Smooth muscle cell (in vitro differentiated cells): ENCODE measurements around the gene RASL11B. TPM values are rescaled to one million over a fixed set of nuclear protein-coding genes. Genes with fewer than 3 reads are reported as not detected.
A peak's percentile ranks its signal among the peaks of the same experiment; 100 is the strongest.

ENCODE experiments used
- DNase-seq: peaks from one replicate; lab custom pipeline; 2025; ENCODE audit not compliant: unreplicated experiment; lab: John Stamatoyannopoulos, UW
- H2AFZ ChIP-seq: fragments of 200-600 bp; sonication (generic); 2 replicates; pipeline ENCODE4 v1.6.0; 2016; ENCODE audit warnings: antibody characterized with exemption, low read depth, mild to moderate bottlenecking
- H3F3A ChIP-seq: fragments of 200-600 bp; sonication (generic); 2 replicates; pipeline ENCODE4 v1.6.0; 2017; ENCODE audit warnings: antibody characterized with exemption, low read depth
- H3K27ac ChIP-seq: fragments of 200-600 bp; sonication (generic); 2 replicates; pipeline ENCODE4 v1.5.1; 2016; ENCODE audit warnings: low read depth, mild to moderate bottlenecking
- H3K27me3 ChIP-seq: fragments of 200-600 bp; sonication (generic); 2 replicates; pipeline ENCODE4 v1.6.1; 2016; ENCODE audit warnings: low read depth, mild to moderate bottlenecking
- H3K36me3 ChIP-seq: fragments of 200-600 bp; sonication (generic); 2 replicates; pipeline ENCODE4 v1.5.1; 2016; ENCODE audit warnings: low read depth
- H3K4me1 ChIP-seq: fragments of 200-600 bp; sonication (generic); 2 replicates; pipeline ENCODE4 v1.5.1; 2016; ENCODE audit warnings: low read depth
- H3K4me2 ChIP-seq: fragments of 200-600 bp; sonication (generic); 2 replicates; pipeline ENCODE4 v1.6.0; 2016; ENCODE audit warnings: mild to moderate bottlenecking
- H3K4me3 ChIP-seq: fragments of 200-600 bp; sonication (generic); 2 replicates; pipeline ENCODE4 v1.5.1; 2016; ENCODE audit warnings: mild to moderate bottlenecking
- H3K79me2 ChIP-seq: fragments of 200-600 bp; sonication (generic); 2 replicates; pipeline ENCODE4 v1.6.0; 2016; ENCODE audit warnings: low read depth, mild to moderate bottlenecking
- H3K9ac ChIP-seq: fragments of 200-600 bp; sonication (generic); 2 replicates; pipeline ENCODE4 v1.6.0; 2016; ENCODE audit warnings: low read depth
- H3K9me3 ChIP-seq: fragments of 200-600 bp; sonication (generic); replicated peaks from 2 replicates; pipeline ENCODE4 v1.5.1; 2016; ENCODE audit warnings: low read depth
- H4K20me1 ChIP-seq: fragments of 200-600 bp; sonication (generic); 2 replicates; pipeline ENCODE4 v1.6.0; 2016; ENCODE audit warnings: low read depth
- CTCF ChIP-seq: fragments of 200-600 bp; sonication (generic); IDR thresholded peaks from 2 replicates; pipeline ENCODE4 v1.5.1; 2017; ENCODE audit warnings: borderline replicate concordance, mild to moderate bottlenecking, antibody characterized with exemption; ENCODE audit not compliant: insufficient read depth, poor library complexity, severe bottlenecking
- WGBS: methylation state at CpG from one replicate; pipeline ENCODE4 v1.1.7; 2016; ENCODE audit warnings: low lambda C conversion rate; 5-methylcytosine and 5-hydroxymethylcytosine counted together
- polyA plus RNA-seq: library from polyadenylated mRNA; unstranded; fragments of >200 nt; fragmentation: Nextera tagmentation; extraction: Ambion mirVana; gene quantifications from 2 replicates; pipeline ENCODE4 v1.2.1, GENCODE V29; 2016
- total RNA-seq: library from RNA; depleted of rRNA; stranded (reverse); fragments of >200 nt; gene quantifications from 2 replicates; pipeline ENCODE4 v1.2.3, GENCODE V29; 2014

Gene RASL11B
- total and polyA plus RNA-seq, 2 experiments from 2014 or later: 42.9 to 59.6 TPM

DNA sequence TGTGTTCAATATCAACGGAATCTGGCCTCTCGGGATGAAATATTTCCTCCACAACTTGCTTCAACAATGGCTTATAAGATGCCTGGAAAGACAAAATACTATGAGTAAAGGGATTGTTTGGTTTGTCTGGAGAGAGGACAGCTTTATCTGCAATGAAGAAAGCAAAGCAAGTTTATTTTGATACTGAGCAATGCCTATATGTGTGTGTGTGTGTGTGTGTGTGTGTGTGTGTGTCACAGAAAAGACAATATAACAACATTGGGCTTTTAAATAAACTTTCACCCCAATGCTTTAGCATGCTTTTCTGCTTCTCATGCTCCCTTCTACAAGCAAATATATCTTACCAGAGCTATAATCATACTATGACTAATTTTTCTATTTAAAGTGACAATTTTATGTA lies 45.4 kb downstream of the RASL11B start:
- no peak overlapping the region for H3K4me2 ChIP-seq
- H4K20me1 ChIP-seq: no peaks in the 10 kb centered on the region
- WGBS: 92% methylated on average over 2 of the region's 2 CpGs
- no peaks in the 10 kb centered on the region for H3F3A ChIP-seq
- no peak for DNase-seq
- no peaks in the 10 kb centered on the region for H3K36me3 ChIP-seq
- H3K4me1 ChIP-seq: no peaks in the 10 kb centered on the region
- H2AFZ ChIP-seq: no peak overlapping the region
- H3K79me2 ChIP-seq: no peaks in the 10 kb centered on the region
- H3K27ac ChIP-seq: no peak overlapping the region
- no peak overlapping the region for H3K9ac ChIP-seq
- no peak overlapping the region for H3K4me3 ChIP-seq
- H3K9me3 ChIP-seq: no peaks in the 10 kb centered on the region
- TF ChIP-seq CTCF: no peak
- H3K27me3 ChIP-seq: no peaks in the 10 kb centered on the region

- Histone ChIP-seq H3K9me3 (no peaks in the 10 kb centered on the region), H3K36me3 (no peaks in the 10 kb centered on the region), H3K79me2 (no peaks in the 10 kb centered on the region), H3K4me2 (no peak overlapping the region), H3K27ac (no peak overlapping the region), H3K9ac (no peak overlapping the region), H3K27me3 (no peaks in the 10 kb centered on the region), H3K4me1 (peaks cover 5% of the 10 kb centered on the region), H3F3A (no peaks in the 10 kb centered on the region), H2AFZ (no peak overlapping the region), H3K4me3 (no peak overlapping the region), H4K20me1 (no peaks in the 10 kb centered on the region)
- DNase-seq: no peak
- no peak for TF ChIP-seq CTCF
Observed at GRCh38 chr4:52910115-52910514, 48.0 kb downstream of the RASL11B start.

DNA sequence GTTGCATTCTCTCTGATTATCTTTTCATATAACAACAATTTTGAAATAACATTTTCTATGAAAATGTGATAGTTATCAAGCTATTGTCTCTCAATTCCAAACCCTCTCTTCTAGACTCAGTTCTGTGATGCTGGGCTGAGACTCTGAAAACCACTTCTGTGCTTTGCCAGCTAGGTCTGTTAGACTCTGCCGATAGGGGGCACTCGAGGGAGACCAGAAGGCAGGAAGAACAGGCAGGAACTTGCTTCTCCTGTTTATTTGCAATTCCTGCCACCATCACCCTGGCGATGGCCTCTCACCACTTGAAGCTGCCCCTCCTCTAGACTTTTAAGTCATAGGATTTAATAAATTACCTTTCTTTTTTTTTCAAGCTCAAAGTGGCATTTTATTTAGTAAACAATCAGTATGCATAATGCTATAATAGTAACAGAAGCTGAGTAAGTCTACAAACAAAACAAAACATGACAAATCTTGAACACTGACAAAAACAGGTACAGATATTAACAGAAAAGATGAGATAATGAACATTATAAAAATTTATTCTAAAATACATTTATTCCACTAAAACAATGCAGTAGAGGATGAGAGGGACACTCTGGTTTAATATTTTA lies 49.7 kb downstream of the RASL11B start:
- Histone ChIP-seq H2AFZ (no peak overlapping the region), H4K20me1 (no peaks in the 10 kb centered on the region), H3K4me2 (no peak overlapping the region), H3K27ac (no peak overlapping the region), H3K9ac (no peak overlapping the region), H3K4me3 (no peak overlapping the region), H3F3A (no peaks in the 10 kb centered on the region), H3K36me3 (no peaks in the 10 kb centered on the region), H3K4me1 (peaks cover 5% of the 10 kb centered on the region), H3K79me2 (no peaks in the 10 kb centered on the region), H3K9me3 (no peaks in the 10 kb centered on the region), H3K27me3 (no peaks in the 10 kb centered on the region)
- no peak for DNase-seq
- WGBS: 12% methylated on average over 3 of the region's 3 CpGs
- peak; percentile 52 for TF ChIP-seq CTCF

GRCh38 chr4:52912608-52913007 lies 50.5 kb downstream of the RASL11B start:
- Histone ChIP-seq H3K79me2 (no peaks in the 10 kb centered on the region), H4K20me1 (no peaks in the 10 kb centered on the region), H3K4me2 (no peak overlapping the region), H2AFZ (no peak overlapping the region), H3K9ac (no peak overlapping the region), H3K9me3 (no peaks in the 10 kb centered on the region), H3K27me3 (no peaks in the 10 kb centered on the region), H3K4me3 (no peak overlapping the region), H3K27ac (no peak overlapping the region), H3F3A (no peaks in the 10 kb centered on the region), H3K36me3 (no peaks in the 10 kb centered on the region), H3K4me1 (peaks cover 5% of the 10 kb centered on the region)
- WGBS: 73% methylated on average over 2 of the region's 2 CpGs
- TF ChIP-seq CTCF: no peak
- no peak for DNase-seq
